Right cardiac atrium (tissue), 5 donors: ENCODE results near the gene VPREB3. TPM values are rescaled to one million over a fixed set of nuclear protein-coding genes. Genes with fewer than 3 reads are reported as not detected.
A peak's percentile ranks its signal among the peaks of the same experiment; 100 is the strongest.

Experiments
- ATAC-seq, 2 donors: fragments of 200-7000 bp; cut with Tn5 transposase; one replicate each; pipeline versions ENCODE4 v1.8.0 to v1.9.1; 2020; ENCODE audit warnings: moderate library complexity in 2 of 2, mild to moderate bottlenecking in 1 of 2
- DNase-seq, 3 donors: peaks; one replicate each; pipeline ENCODE4 v3.0.0-alpha.2; 2020
- H3K27ac ChIP-seq: one replicate; pipeline ENCODE4 v1.5.1; 2013; ENCODE audit warnings: mild to moderate bottlenecking, low read length, control low read depth, moderate library complexity
- H3K27me3 ChIP-seq: one replicate; pipeline ENCODE4 v1.6.1; 2013; ENCODE audit not compliant: control insufficient read depth, insufficient read depth
- H3K4me1 ChIP-seq: one replicate; pipeline ENCODE4 v1.6.1; 2013; ENCODE audit warnings: low read length; ENCODE audit not compliant: control insufficient read depth, insufficient read depth
- H3K4me3 ChIP-seq: one replicate; pipeline ENCODE4 v1.5.1; 2013; ENCODE audit warnings: low read length, control low read depth
- H3K9me3 ChIP-seq: one replicate; pipeline ENCODE4 v1.6.1; 2013; ENCODE audit warnings: low read length; ENCODE audit not compliant: control insufficient read depth
- WGBS: extraction: QIAGEN DNeasy Blood & Tissue Kit; methylation state at CpG from one replicate; pipeline ENCODE4 v1.1.7; 2013; 5-methylcytosine and 5-hydroxymethylcytosine counted together
- intact Hi-C, 4 donors: fragments of 100-400 bp; cut with DNase I; formaldehyde crosslinking; loops; one replicate each; pipeline versions ENCODE4 v1.11.0 to v1.14.0; 2022 to 2023
- polyA plus RNA-seq: library from polyadenylated mRNA; stranded (reverse); fragments of 200-250 nt; gene quantifications from one replicate; pipeline ENCODE4 v1.2.3, GENCODE V29; 2013
- total RNA-seq, 4 donors: library from RNA; stranded (reverse); fragmentation: NEBNext Ultra II Directional; extraction: Animal tissue kit (Norgen Biotek cat#: 25700); gene quantifications; one replicate each; pipeline ENCODE4 v1.2.1, GENCODE V29; 2021
- donor health status: healthy with polysubstance abuse.
- donor health status: DM: no; HTN: yes; CAD: no.
- donor health status: DM: no; HTN: no; CAD: no.
- donor health status: DM: no; HTN: yes; CAD: no; lungs with severe emphysema.
- donor health status: DM: yes; HTN: yes; CAD: no.

Gene VPREB3
- total and polyA plus RNA-seq, 5 donors = 0.40 to 0.61 (median 0.41) TPM; not detected in 2

- Histone ChIP-seq H3K27ac (no peak within 1 kb of the TSS), H3K4me3 (no peak within 1 kb of the TSS), H3K9me3 (no peaks in the 10 kb centered on the region), H3K27me3 (no peaks in the 10 kb centered on the region), H3K4me1 (no peaks in the 10 kb centered on the region)
- DNase-seq (peak in 1 of 3 donors; percentile 73), ATAC-seq (peak; percentile 9 to 28)
- intact Hi-C loops = loop anchor here in 1 of 4 donors (10.0 kb wide), 1 partner anchor 238 kb away; no protein-coding TSS in a partner anchor
- 31% methylated on average over 23 of the region's 23 CpGs for WGBS
These were observed 8.8 kb upstream of the VPREB3 start, which contains the start of gene C22orf15 for GRCh38 chr22:23762842-23763578. Gene C22orf15 (plus strand): TSS chr22:23762990. CDS start chr22:23763307, 317 bp downstream.

GRCh38 chr22:23760056-23760455 lies 5.8 kb upstream of the VPREB3 start:
- ATAC-seq = no peak
- intact Hi-C loops = loop anchor here in 1 of 4 donors (10.0 kb wide), 1 partner anchor 235 kb away; no protein-coding TSS in a partner anchor
- no peaks in the 10 kb centered on the region for H3K9me3 ChIP-seq
- 79% methylated on average over 6 of the region's 6 CpGs for WGBS
- H3K4me3 ChIP-seq = no peak overlapping the region
- H3K4me1 ChIP-seq = no peaks in the 10 kb centered on the region
- DNase-seq = no peak
- H3K27me3 ChIP-seq = no peaks in the 10 kb centered on the region
- no peak overlapping the region for H3K27ac ChIP-seq

GRCh38 chr22:23759566-23759965 lies 5.3 kb upstream of the VPREB3 start:
- Histone ChIP-seq H3K4me3 (no peak overlapping the region), H3K4me1 (no peaks in the 10 kb centered on the region), H3K9me3 (no peaks in the 10 kb centered on the region), H3K27me3 (no peaks in the 10 kb centered on the region), H3K27ac (no peak overlapping the region)
- WGBS = 90% methylated on average over 4 of the region's 4 CpGs
- DNase-seq (no peak), ATAC-seq (no peak)
- intact Hi-C loops = no loop called here

GRCh38 chr22:23756891-23757290 lies 2.7 kb upstream of the VPREB3 start:
- Histone ChIP-seq H3K4me3 (no peak overlapping the region), H3K27ac (no peak overlapping the region), H3K4me1 (no peaks in the 10 kb centered on the region), H3K27me3 (no peaks in the 10 kb centered on the region), H3K9me3 (no peaks in the 10 kb centered on the region)
- intact Hi-C loops = no loop called here
- no peak for DNase-seq
- 56% methylated on average over 4 of the region's 4 CpGs for WGBS
- ATAC-seq = no peak

- no peak for ATAC-seq
- no peak overlapping the region for H3K4me3 ChIP-seq
- no peak for DNase-seq
- intact Hi-C loops = no loop called here
- no peaks in the 10 kb centered on the region for H3K4me1 ChIP-seq
- no peak overlapping the region for H3K27ac ChIP-seq
- no peaks in the 10 kb centered on the region for H3K27me3 ChIP-seq
- 91% methylated on average over 8 of the region's 8 CpGs for WGBS
- H3K9me3 ChIP-seq = no peaks in the 10 kb centered on the region
These were observed 1.5 kb upstream of the VPREB3 start for GRCh38 chr22:23755711-23756110.

GRCh38 chr22:23754980-23755636 lies 883 bp upstream of the VPREB3 start:
- no peaks in the 10 kb centered on the region for H3K9me3 ChIP-seq
- H3K27me3 ChIP-seq = no peaks in the 10 kb centered on the region
- no peaks in the 10 kb centered on the region for H3K4me1 ChIP-seq
- 73% methylated on average over 6 of the region's 6 CpGs for WGBS
- no peak overlapping the region for H3K4me3 ChIP-seq
- intact Hi-C loops = no loop called here
- DNase-seq (no peak), ATAC-seq (no peak)
- no peak overlapping the region for H3K27ac ChIP-seq

- Histone ChIP-seq H3K9me3 (no peaks in the 10 kb centered on the region), H3K27me3 (no peaks in the 10 kb centered on the region), H3K4me1 (no peaks in the 10 kb centered on the region), H3K27ac (no peak overlapping the region), H3K4me3 (no peak overlapping the region)
- peak in 1 of 3 donors; percentile 11 for DNase-seq
- no peak for ATAC-seq
- intact Hi-C loops = no loop called here
- WGBS = 64% methylated on average over 2 of the region's 2 CpGs
These were observed 840 bp downstream of the VPREB3 start for GRCh38 chr22:23753385-23753784.

- intact Hi-C loops = no loop called here
These were observed 1.5 kb downstream of the VPREB3 start for GRCh38 chr22:23752750-23753149.

GRCh38 chr22:23752090-23752691 lies 2.0 kb downstream of the VPREB3 start:
- no peak overlapping the region for H3K27ac ChIP-seq
- intact Hi-C loops = no loop called here
- WGBS = 86% methylated on average over 9 of the region's 9 CpGs
- DNase-seq = peak in 2 of 3 donors; percentile 40 to 65
- H3K4me3 ChIP-seq = no peak overlapping the region
- H3K27me3 ChIP-seq = no peaks in the 10 kb centered on the region
- no peak for ATAC-seq
- H3K9me3 ChIP-seq = no peaks in the 10 kb centered on the region
- no peaks in the 10 kb centered on the region for H3K4me1 ChIP-seq

More at GRCh38 chr22:23752750-23753149, 1.5 kb downstream of the VPREB3 start:
- Histone ChIP-seq H3K27me3 (no peaks in the 10 kb centered on the region), H3K27ac (no peak overlapping the region), H3K4me3 (no peak overlapping the region), H3K4me1 (no peaks in the 10 kb centered on the region), H3K9me3 (no peaks in the 10 kb centered on the region)
- 93% methylated on average over 16 of the region's 16 CpGs for WGBS
- DNase-seq (peak in 1 of 3 donors; percentile 64), ATAC-seq (no peak)

GRCh38 chr22:23751441-23751996 lies 2.7 kb downstream of the VPREB3 start:
- H3K27me3 ChIP-seq = no peaks in the 10 kb centered on the region
- H3K4me1 ChIP-seq = no peaks in the 10 kb centered on the region
- 26% methylated on average over 22 of the region's 22 CpGs for WGBS
- peak overlapping the region; percentile 82 for H3K27ac ChIP-seq
- peak; percentile 30 to 32 for ATAC-seq
- H3K9me3 ChIP-seq = no peaks in the 10 kb centered on the region
- peak overlapping the region; percentile 88 for H3K4me3 ChIP-seq
- peak in 2 of 3 donors; percentile 67 to 69 for DNase-seq
- intact Hi-C loops = no loop called here
